PC-9 (cell line): ENCODE data around the gene SLC48A1. TPM values are rescaled to one million over a fixed set of nuclear protein-coding genes. Genes with fewer than 3 reads are reported as not detected.

Experiments
- BruUV-seq: library from RNA; stranded (reverse); fragments of 400-500 nt; replicated peaks from 2 replicates; lab custom pipeline; 2021; lab: Mats Ljungman, UMichigan
- CTCF ChIA-PET: fragments of 300-600 bp; sonication (Branson Sonifier 250); formaldehyde crosslinking; loops from one replicate; lab custom pipeline; 2022; ENCODE audit warnings: antibody characterized with exemption; lab: Charles Lee
- POLR2A ChIA-PET: fragments of 300-600 bp; sonication (Branson Sonifier 250); formaldehyde crosslinking; loops from one replicate; lab custom pipeline; 2022; ENCODE audit warnings: antibody characterized with exemption; ENCODE audit not compliant: unreplicated experiment; lab: Charles Lee
- DNase-seq, 2 experiments: peaks; one replicate each; pipeline versions ENCODE4 v3.0.0 to v3.0.0-alpha.2; 2015 to 2022; ENCODE audit warnings: mixed read lengths in 1 of 2
- H2AFZ ChIP-seq: fragments of 200-600 bp; sonication (generic); 2 replicates; pipeline ENCODE4 v1.8.1; 2017; ENCODE audit warnings: antibody characterized with exemption
- H3F3A ChIP-seq: fragments of 200-600 bp; sonication (generic); 2 replicates; pipeline ENCODE4 v1.8.1; 2017; ENCODE audit warnings: antibody characterized with exemption, mild to moderate bottlenecking, low read depth; ENCODE audit not compliant: insufficient read depth
- H3K27ac ChIP-seq: fragments of 200-600 bp; sonication (generic); 2 replicates; pipeline ENCODE4 v1.6.1; 2016; ENCODE audit warnings: mixed run types
- H3K27me3 ChIP-seq: fragments of 200-600 bp; sonication (generic); 2 replicates; pipeline ENCODE4 v1.6.1; 2016; ENCODE audit warnings: low read depth, mixed run types; ENCODE audit not compliant: insufficient read depth
- H3K36me3 ChIP-seq: fragments of 200-600 bp; sonication (generic); 2 replicates; pipeline ENCODE4 v1.6.1; 2016; ENCODE audit warnings: low read depth, mixed run types
- H3K4me1 ChIP-seq: fragments of 200-600 bp; sonication (generic); replicated peaks from 2 replicates; pipeline ENCODE4 v1.6.1; 2016; ENCODE audit warnings: mixed run types; ENCODE audit not compliant: insufficient read depth
- H3K4me2 ChIP-seq: fragments of 200-600 bp; sonication (generic); 2 replicates; pipeline ENCODE4 v1.6.1; 2017; ENCODE audit warnings: mixed run types
- H3K4me3 ChIP-seq: fragments of 200-600 bp; sonication (generic); 2 replicates; pipeline ENCODE4 v1.6.1; 2016; ENCODE audit warnings: mixed run types
- H3K79me2 ChIP-seq: fragments of 200-600 bp; sonication (generic); 2 replicates; pipeline ENCODE4 v1.6.1; 2017; ENCODE audit warnings: low read depth, mixed run types
- H3K9me2 ChIP-seq: fragments of 200-600 bp; sonication (generic); 2 replicates; pipeline ENCODE4 v1.8.1; 2017; ENCODE audit warnings: mild to moderate bottlenecking; ENCODE audit not compliant: insufficient read depth
- H3K9me3 ChIP-seq: fragments of 200-600 bp; sonication (generic); 2 replicates; pipeline ENCODE4 v1.8.1; 2016; ENCODE audit warnings: low read depth; ENCODE audit not compliant: insufficient read depth
- H4K20me1 ChIP-seq: fragments of 200-600 bp; sonication (generic); 2 replicates; pipeline ENCODE4 v1.8.1; 2017; ENCODE audit not compliant: insufficient read depth
- EZH2 ChIP-seq: fragments of 200-600 bp; sonication (generic); IDR thresholded peaks from 2 replicates; pipeline ENCODE4 v1.8.0; 2017; ENCODE audit warnings: antibody characterized with exemption, low read depth
- intact Hi-C: fragments of 100-400 bp; cut with micrococcal nuclease; formaldehyde crosslinking; loops from one replicate; pipeline ENCODE4 v1.10.0; 2022; ENCODE audit not compliant: unreplicated experiment
- total RNA-seq: library from RNA; stranded (reverse); gene quantifications from 2 replicates; pipeline ENCODE4 v1.2.3, GENCODE V29; 2021
- TF ChIP-seq, protein P1 (sequence below): fragments of 200-600 bp; sonication (generic); conservative IDR thresholded peaks from 2 replicates; pipeline ENCODE4 v1.6.1; 2017; ENCODE audit warnings: mixed run types, antibody characterized with exemption, mild to moderate bottlenecking, moderate library complexity

Gene SLC48A1
- total RNA-seq, 1 experiment from 2014 or later, result 108 TPM

DNA sequence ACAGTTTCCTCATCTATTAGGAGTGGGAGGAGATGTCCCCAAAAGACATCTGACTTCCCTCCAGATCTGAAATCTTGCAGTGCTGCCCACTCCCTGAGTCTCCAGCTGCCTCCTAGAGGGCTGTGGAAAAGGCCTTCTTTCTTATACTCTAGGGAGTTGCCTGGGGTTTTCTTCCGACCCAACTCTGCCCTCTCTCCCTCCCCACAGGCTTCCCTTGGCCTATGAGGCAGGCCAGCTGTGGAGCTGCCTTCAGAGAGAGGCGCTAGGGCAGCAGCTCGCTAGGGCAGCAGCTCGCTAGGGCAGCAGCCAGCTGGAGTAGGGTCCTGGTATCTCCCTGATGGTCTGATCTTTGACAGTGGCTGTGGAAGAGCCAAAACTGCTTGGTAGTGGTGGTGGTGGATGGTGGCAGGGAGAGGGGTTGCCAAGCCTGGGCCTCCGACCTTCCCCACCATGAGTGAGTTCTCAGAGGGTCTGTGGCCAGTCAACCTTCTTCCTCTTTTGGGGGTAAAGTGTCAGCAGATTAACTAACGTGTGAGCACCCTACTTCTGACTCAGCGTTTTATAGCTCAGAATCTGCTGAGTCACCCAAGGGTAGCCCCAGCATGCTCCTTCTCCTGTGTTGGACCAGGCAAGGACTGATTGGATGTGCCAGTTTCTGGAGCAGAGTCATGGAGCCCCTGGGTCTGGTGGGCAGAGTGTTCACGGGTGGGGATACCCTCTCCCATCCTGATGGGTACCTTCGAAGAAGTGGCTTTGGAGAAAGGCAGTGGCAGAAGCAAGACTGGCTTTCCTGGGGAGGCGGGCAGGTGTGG is 2.3 kb downstream of the SLC48A1 start:
- Histone ChIP-seq H3K36me3 (no peaks in the 10 kb centered on the region), H2AFZ (no peak overlapping the region), H3K4me2 (peak overlapping the region; percentile 98), H3K9me2 (no peaks in the 10 kb centered on the region), H3K9me3 (no peaks in the 10 kb centered on the region), H3K27ac (peak overlapping the region; percentile 24; the same call in 1 of the 2 replicates), H3K4me1 (peaks cover 57% of the 10 kb centered on the region), H3F3A (peaks cover 45% of the 10 kb centered on the region), H3K4me3 (peak overlapping the region; percentile 4; the same call in 1 of the 2 replicates), H3K27me3 (no peaks in the 10 kb centered on the region), H4K20me1 (no peaks in the 10 kb centered on the region), H3K79me2 (peaks cover 38% of the 10 kb centered on the region)
- POLR2A ChIA-PET, result interaction anchor here (0.6 kb wide), 1 partner anchor 130 kb away, joined by 6 read pairs; no protein-coding TSS in a partner anchor
- TF ChIP-seq EZH2, result no peak
- TF ChIP-seq, protein P1, sequence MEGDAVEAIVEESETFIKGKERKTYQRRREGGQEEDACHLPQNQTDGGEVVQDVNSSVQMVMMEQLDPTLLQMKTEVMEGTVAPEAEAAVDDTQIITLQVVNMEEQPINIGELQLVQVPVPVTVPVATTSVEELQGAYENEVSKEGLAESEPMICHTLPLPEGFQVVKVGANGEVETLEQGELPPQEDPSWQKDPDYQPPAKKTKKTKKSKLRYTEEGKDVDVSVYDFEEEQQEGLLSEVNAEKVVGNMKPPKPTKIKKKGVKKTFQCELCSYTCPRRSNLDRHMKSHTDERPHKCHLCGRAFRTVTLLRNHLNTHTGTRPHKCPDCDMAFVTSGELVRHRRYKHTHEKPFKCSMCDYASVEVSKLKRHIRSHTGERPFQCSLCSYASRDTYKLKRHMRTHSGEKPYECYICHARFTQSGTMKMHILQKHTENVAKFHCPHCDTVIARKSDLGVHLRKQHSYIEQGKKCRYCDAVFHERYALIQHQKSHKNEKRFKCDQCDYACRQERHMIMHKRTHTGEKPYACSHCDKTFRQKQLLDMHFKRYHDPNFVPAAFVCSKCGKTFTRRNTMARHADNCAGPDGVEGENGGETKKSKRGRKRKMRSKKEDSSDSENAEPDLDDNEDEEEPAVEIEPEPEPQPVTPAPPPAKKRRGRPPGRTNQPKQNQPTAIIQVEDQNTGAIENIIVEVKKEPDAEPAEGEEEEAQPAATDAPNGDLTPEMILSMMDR, result no peak
- intact Hi-C loops, result no loop called here
- CTCF ChIA-PET, result interaction anchor here (0.9 to 1.1 kb wide), 2 partner anchors 31 to 34 kb away, joined by 3 to 4 read pairs; no protein-coding TSS in a partner anchor
- DNase-seq, result no peak
- BruUV-seq, result no TSS peak

DNA sequence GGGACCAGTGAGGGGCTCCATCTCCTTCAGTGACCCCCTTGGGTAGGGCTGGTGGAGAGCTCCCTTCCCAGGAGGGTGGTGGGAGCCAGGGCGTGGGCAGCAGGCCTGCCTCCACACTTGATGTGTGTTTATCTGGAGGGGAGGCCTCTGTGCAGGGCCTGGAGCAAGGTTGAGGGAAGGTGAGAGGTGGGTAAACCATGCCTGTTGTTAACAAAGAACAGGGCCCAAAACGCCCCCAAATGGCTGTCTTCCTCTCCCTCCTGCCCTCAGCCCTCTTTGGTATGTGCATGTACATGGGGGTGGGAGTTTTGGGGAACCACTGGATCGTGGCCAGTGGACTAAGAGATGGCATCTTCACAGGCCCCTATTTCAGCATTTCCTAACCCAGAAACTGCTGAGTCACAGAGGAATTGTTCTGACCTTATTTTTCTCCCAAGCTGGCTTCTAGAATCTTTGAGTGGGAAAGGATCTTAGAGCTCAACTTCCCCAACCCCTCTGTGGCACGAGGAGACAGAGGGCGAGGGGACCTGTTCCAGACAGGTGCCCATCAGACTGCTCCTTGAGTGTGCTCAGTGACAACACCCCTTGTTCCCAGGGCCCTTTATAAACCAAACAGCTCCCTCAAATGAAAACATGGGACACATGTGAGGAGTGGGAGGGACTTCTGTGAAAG is 3.6 kb downstream of the SLC48A1 start:
- peaks cover 50% of the 10 kb centered on the region for H3F3A ChIP-seq
- H3K9me2 ChIP-seq, result no peaks in the 10 kb centered on the region
- DNase-seq, result no peak
- intact Hi-C loops, result no loop called here
- no TSS peak for BruUV-seq
- H3K79me2 ChIP-seq, result peaks cover 38% of the 10 kb centered on the region
- H3K36me3 ChIP-seq, result no peaks in the 10 kb centered on the region
- TF ChIP-seq EZH2, result no peak
- TF ChIP-seq, protein P1, result no peak
- H3K27me3 ChIP-seq, result no peaks in the 10 kb centered on the region
- no peaks in the 10 kb centered on the region for H3K9me3 ChIP-seq
- ChIA-PET CTCF (interaction anchor here (0.9 to 1.8 kb wide), 4 partner anchors 32 to 59 kb away, joined by 3 to 19 read pairs (median 4); no protein-coding TSS in a partner anchor), POLR2A (interaction anchor here (0.6 to 1.5 kb wide), 2 partner anchors 8 to 16 kb away, joined by 3 to 9 read pairs; no protein-coding TSS in a partner anchor)
- H3K4me2 ChIP-seq, result peak overlapping the region; percentile 98
- peak overlapping the region; percentile 39 for H3K27ac ChIP-seq
- H3K4me1 ChIP-seq, result peaks cover 56% of the 10 kb centered on the region
- H3K4me3 ChIP-seq, result no peak overlapping the region
- H2AFZ ChIP-seq, result no peak overlapping the region
- H4K20me1 ChIP-seq, result no peaks in the 10 kb centered on the region

DNA sequence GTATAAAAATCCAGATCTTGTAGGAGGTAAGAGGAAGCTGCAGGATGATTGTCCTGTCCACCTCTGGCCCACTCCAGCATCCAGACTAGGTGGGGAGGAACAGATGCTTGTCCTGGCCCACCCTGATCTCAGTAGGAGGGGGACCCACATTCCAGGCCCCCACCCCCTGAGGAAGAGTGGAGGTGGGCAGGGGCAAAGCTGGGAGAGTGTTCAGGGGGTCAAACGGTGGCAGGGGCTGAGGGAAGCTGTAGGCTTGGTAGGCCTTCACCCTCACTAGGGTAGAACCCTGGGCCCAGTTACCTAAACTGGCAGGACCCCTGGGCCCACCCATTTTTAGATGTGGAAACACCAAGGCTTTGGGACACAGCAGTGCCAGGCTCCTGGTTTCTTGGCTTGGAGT is 4.1 kb downstream of the SLC48A1 start:
- no peaks in the 10 kb centered on the region for H3K9me2 ChIP-seq
- CTCF ChIA-PET, result interaction anchor here (1.2 to 1.9 kb wide), 4 partner anchors 14 to 59 kb away, joined by 5 to 19 read pairs (median 8); no protein-coding TSS in a partner anchor
- intact Hi-C loops, result no loop called here
- no TSS peak for BruUV-seq
- H3K4me3 ChIP-seq, result no peak overlapping the region
- no peaks in the 10 kb centered on the region for H3K36me3 ChIP-seq
- POLR2A ChIA-PET, result interaction anchor here (0.6 to 1.5 kb wide), 3 partner anchors 8 to 58 kb away, joined by 3 to 9 read pairs (median 4); no protein-coding TSS in a partner anchor
- peaks cover 53% of the 10 kb centered on the region for H3F3A ChIP-seq
- peaks cover 38% of the 10 kb centered on the region for H3K79me2 ChIP-seq
- H3K27me3 ChIP-seq, result no peaks in the 10 kb centered on the region
- H3K4me1 ChIP-seq, result peaks cover 61% of the 10 kb centered on the region
- peak overlapping the region; percentile 39 for H3K27ac ChIP-seq
- H4K20me1 ChIP-seq, result no peaks in the 10 kb centered on the region
- TF ChIP-seq, protein P1, result no peak
- no peak for TF ChIP-seq EZH2
- DNase-seq, result no peak
- H2AFZ ChIP-seq, result no peak overlapping the region
- H3K9me3 ChIP-seq, result no peaks in the 10 kb centered on the region
- peak overlapping the region; percentile 98; the same call in 1 of the 2 replicates for H3K4me2 ChIP-seq
